Astrocyte (in vitro differentiated cells and primary cell): ENCODE measurements around the gene FA2H. TPM values are rescaled to one million over a fixed set of nuclear protein-coding genes. Genes with fewer than 3 reads are reported as not detected.

ENCODE experiments used
- DNase-seq: peaks from one replicate; pipeline ENCODE4 v3.0.0-alpha.2; 2010; ENCODE audit warnings: low read depth
- FAIRE-seq: peaks from 2 replicates; lab custom pipeline; 2011; peaks lifted over from hg19 to GRCh38; lab: Jason Lieb, UNC
- H2AFZ ChIP-seq: 2 replicates; pipeline ENCODE4 v1.6.0; 2012; ENCODE audit warnings: low read depth, low read length, inconsistent platforms
- H3K27ac ChIP-seq: 2 replicates; pipeline ENCODE4 v1.5.1; 2011; ENCODE audit warnings: low read depth, low read length, inconsistent platforms
- H3K27me3 ChIP-seq: 2 replicates; pipeline ENCODE4 v1.6.0; 2011; ENCODE audit warnings: low read length, inconsistent platforms; ENCODE audit not compliant: insufficient read depth
- H3K36me3 ChIP-seq: 2 replicates; pipeline ENCODE4 v1.5.1; 2011; ENCODE audit warnings: low read length, inconsistent platforms; ENCODE audit not compliant: insufficient read depth
- H3K4me1 ChIP-seq: 2 replicates; pipeline ENCODE4 v1.5.1; 2011; ENCODE audit warnings: low read length, inconsistent platforms; ENCODE audit not compliant: insufficient read depth
- H3K4me2 ChIP-seq: 2 replicates; pipeline ENCODE4 v1.6.0; 2012; ENCODE audit warnings: low read length, inconsistent platforms
- H3K4me3 ChIP-seq: 2 replicates; pipeline ENCODE4 v1.5.1; 2011; ENCODE audit warnings: low read depth, mild to moderate bottlenecking, low read length, inconsistent platforms; ENCODE audit not compliant: insufficient read depth
- H3K79me2 ChIP-seq: 2 replicates; pipeline ENCODE4 v1.6.0; 2012; ENCODE audit warnings: mild to moderate bottlenecking, low read length, inconsistent platforms; ENCODE audit not compliant: insufficient read depth
- H3K9ac ChIP-seq: 2 replicates; pipeline ENCODE4 v1.6.0; 2012; ENCODE audit warnings: mild to moderate bottlenecking, low read length, inconsistent platforms
- H3K9me3 ChIP-seq: 2 replicates; pipeline ENCODE4 v1.5.1; 2012; ENCODE audit warnings: low read depth, mild to moderate bottlenecking, low read length, inconsistent platforms; ENCODE audit not compliant: insufficient read depth
- H4K20me1 ChIP-seq: 2 replicates; pipeline ENCODE4 v1.6.0; 2012; ENCODE audit warnings: low read length, inconsistent platforms; ENCODE audit not compliant: insufficient read depth
- H3K27ac Mint-ChIP-seq: one replicate; pipeline ENCODE4 v1.8.0; 2021; ENCODE audit warnings: mild to moderate bottlenecking, mixed read lengths; ENCODE audit not compliant: unreplicated experiment
- H3K27me3 Mint-ChIP-seq: one replicate; pipeline ENCODE4 v1.8.0; 2021; ENCODE audit warnings: low read depth, mixed read lengths; ENCODE audit not compliant: unreplicated experiment
- H3K36me3 Mint-ChIP-seq: one replicate; pipeline ENCODE4 v1.8.0; 2021; ENCODE audit warnings: low read depth, mixed read lengths; ENCODE audit not compliant: unreplicated experiment
- H3K4me1 Mint-ChIP-seq: one replicate; pipeline ENCODE4 v1.8.0; 2021; ENCODE audit warnings: low read depth, mixed read lengths; ENCODE audit not compliant: unreplicated experiment
- H3K4me3 Mint-ChIP-seq: one replicate; pipeline ENCODE4 v1.8.0; 2021; ENCODE audit warnings: mild to moderate bottlenecking, moderate library complexity, mixed read lengths; ENCODE audit not compliant: unreplicated experiment
- H3K9me3 Mint-ChIP-seq: one replicate; pipeline ENCODE4 v1.8.0; 2021; ENCODE audit warnings: mild to moderate bottlenecking, mixed read lengths; ENCODE audit not compliant: unreplicated experiment
- CTCF ChIP-seq: IDR thresholded peaks from 2 replicates; pipeline ENCODE4 v1.5.1; 2011; ENCODE audit warnings: low read depth, mild to moderate bottlenecking, inconsistent platforms, low read length, moderate library complexity; ENCODE audit not compliant: insufficient read depth
- EZH2 ChIP-seq: IDR thresholded peaks from 2 replicates; pipeline ENCODE4 v1.6.1; 2012; ENCODE audit warnings: mild to moderate bottlenecking, low read length, inconsistent platforms; ENCODE audit not compliant: insufficient read depth
- total RNA-seq: library from RNA; stranded (reverse); gene quantifications from 2 replicates; pipeline ENCODE4 v1.2.1, GENCODE V29; 2021

Gene FA2H
- total RNA-seq, 1 donor from 2014 or later: 0.14 TPM

GRCh38 chr16:74738816-74739215, 35.8 kb downstream of the FA2H start:
- peaks cover 9% of the 10 kb centered on the region for H3K27me3 Mint-ChIP-seq
- H3K9me3 Mint-ChIP-seq: no peaks in the 10 kb centered on the region
- no peak overlapping the region for H3K4me2 ChIP-seq
- no peaks in the 10 kb centered on the region for H3K9me3 ChIP-seq
- H3K36me3 Mint-ChIP-seq: no peaks in the 10 kb centered on the region
- no peak overlapping the region for H3K4me3 Mint-ChIP-seq
- no peak overlapping the region for H3K27ac Mint-ChIP-seq
- H2AFZ ChIP-seq: no peak overlapping the region
- H3K9ac ChIP-seq: no peak overlapping the region
- H3K27me3 ChIP-seq: no peaks in the 10 kb centered on the region
- peaks cover 27% of the 10 kb centered on the region for H3K4me1 Mint-ChIP-seq
- no peak overlapping the region for H3K27ac ChIP-seq
- TF ChIP-seq CTCF: no peak
- no peak for TF ChIP-seq EZH2
- H4K20me1 ChIP-seq: no peaks in the 10 kb centered on the region
- H3K4me1 ChIP-seq: peaks cover 26% of the 10 kb centered on the region
- FAIRE-seq: no peak
- DNase-seq: no peak
- no peaks in the 10 kb centered on the region for H3K79me2 ChIP-seq
- H3K4me3 ChIP-seq: no peak overlapping the region
- H3K36me3 ChIP-seq: no peaks in the 10 kb centered on the region

GRCh38 chr16:74738113-74738541, 36.5 kb downstream of the FA2H start:
- no peak overlapping the region for H3K9ac ChIP-seq
- peaks cover 19% of the 10 kb centered on the region for H3K4me1 ChIP-seq
- H3K4me2 ChIP-seq: peak overlapping the region; percentile 45
- no peaks in the 10 kb centered on the region for H3K9me3 ChIP-seq
- peaks cover 9% of the 10 kb centered on the region for H3K27me3 Mint-ChIP-seq
- no peak overlapping the region for H3K4me3 Mint-ChIP-seq
- H3K27me3 ChIP-seq: no peaks in the 10 kb centered on the region
- H3K79me2 ChIP-seq: no peaks in the 10 kb centered on the region
- peak overlapping the region; percentile 50 for H2AFZ ChIP-seq
- H3K36me3 Mint-ChIP-seq: no peaks in the 10 kb centered on the region
- no peak overlapping the region for H3K27ac ChIP-seq
- DNase-seq: peak; percentile 16
- peak overlapping the region; percentile 53 for H3K27ac Mint-ChIP-seq
- no peak overlapping the region for H3K4me3 ChIP-seq
- FAIRE-seq: no peak
- peaks cover 24% of the 10 kb centered on the region for H3K4me1 Mint-ChIP-seq
- no peaks in the 10 kb centered on the region for H3K36me3 ChIP-seq
- no peaks in the 10 kb centered on the region for H3K9me3 Mint-ChIP-seq
- H4K20me1 ChIP-seq: no peaks in the 10 kb centered on the region
- TF ChIP-seq CTCF: no peak

GRCh38 chr16:74737521-74737920, 37.1 kb downstream of the FA2H start:
- TF ChIP-seq EZH2: no peak
- no peak for TF ChIP-seq CTCF
- Mint-ChIP-seq H3K9me3 (no peaks in the 10 kb centered on the region), H3K27me3 (peaks cover 9% of the 10 kb centered on the region), H3K4me3 (no peak overlapping the region), H3K27ac (peak overlapping the region; percentile 41), H3K36me3 (no peaks in the 10 kb centered on the region), H3K4me1 (peaks cover 21% of the 10 kb centered on the region)
- Histone ChIP-seq H3K4me1 (peaks cover 19% of the 10 kb centered on the region), H3K4me2 (peak overlapping the region; percentile 45), H3K27me3 (no peaks in the 10 kb centered on the region), H2AFZ (peak overlapping the region; percentile 50), H3K9ac (peak overlapping the region; percentile 14), H4K20me1 (no peaks in the 10 kb centered on the region), H3K36me3 (no peaks in the 10 kb centered on the region), H3K9me3 (no peaks in the 10 kb centered on the region), H3K79me2 (no peaks in the 10 kb centered on the region), H3K27ac (no peak overlapping the region), H3K4me3 (no peak overlapping the region)
- FAIRE-seq (no peak), DNase-seq (no peak)
